NK-92 treated with Interleukin-12 subunit alpha and Interleukin-12 subunit beta, amount 100 ng/mL, for 24 hours (cell line): ENCODE results near the gene BSN.
A peak's percentile ranks its signal among the peaks of the same experiment; 100 is the strongest.
"Not testable (repeated sequence)": the region's sequence is repeated elsewhere in the genome, so short reads cannot be mapped to it uniquely, and the experiment has no call there.

Source experiments
- DNase-seq: peaks from one replicate; lab custom pipeline; 2025; lab: John Stamatoyannopoulos, UW

BSN gene

GRCh38 chr3:49535971-49536874 is 18.1 kb upstream of the BSN start:
- DNase-seq, result no peak

GRCh38 chr3:49536875-49537533 is 17.3 kb upstream of the BSN start:
- no peak for DNase-seq

DNA sequence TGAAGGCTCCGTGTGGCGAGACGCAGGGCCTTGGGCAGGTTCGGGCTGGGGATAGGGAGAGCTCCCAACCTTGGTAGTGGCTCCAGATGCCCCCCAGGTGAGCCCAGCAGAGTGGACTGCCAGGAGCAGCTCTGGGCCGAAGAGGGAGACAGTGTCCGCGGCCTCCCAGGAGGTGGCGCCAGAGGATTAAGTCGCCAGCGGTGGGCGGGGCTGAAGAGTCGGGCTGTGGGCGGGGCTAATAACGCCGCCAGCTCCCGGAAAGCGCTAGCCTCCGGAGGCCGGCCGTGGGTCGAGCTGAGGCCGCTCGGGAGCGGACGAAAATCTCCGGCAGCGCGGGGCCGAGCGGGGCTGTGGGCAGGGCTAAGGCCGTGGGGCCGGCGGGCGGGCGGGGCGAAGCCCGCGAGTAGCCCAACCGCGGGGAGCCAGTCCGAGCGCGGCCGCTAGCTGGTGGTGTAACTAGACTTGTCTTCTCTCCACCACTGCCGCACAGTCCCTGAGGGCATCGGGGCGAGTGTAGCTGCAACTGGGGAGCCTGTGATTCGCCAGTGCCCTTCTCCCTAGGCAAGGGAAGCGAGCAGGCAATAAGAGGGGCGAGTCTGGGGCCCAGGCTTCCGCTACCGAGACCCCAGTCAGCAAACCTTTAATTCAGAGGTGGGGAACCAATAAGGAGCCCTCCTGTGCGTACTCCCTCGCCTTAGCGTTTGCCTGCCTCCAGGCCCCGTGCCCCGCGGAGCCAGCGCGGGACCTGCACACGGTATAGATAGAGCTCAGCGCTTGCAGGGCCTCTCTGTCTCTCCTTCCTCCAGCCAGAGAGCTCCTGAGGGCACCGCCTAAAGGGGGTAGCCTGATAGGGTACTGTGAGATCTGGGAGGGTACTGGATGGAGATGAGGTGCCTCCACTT is 14.4 kb upstream of the BSN start:
- DNase-seq, result peak; percentile 74

DNA sequence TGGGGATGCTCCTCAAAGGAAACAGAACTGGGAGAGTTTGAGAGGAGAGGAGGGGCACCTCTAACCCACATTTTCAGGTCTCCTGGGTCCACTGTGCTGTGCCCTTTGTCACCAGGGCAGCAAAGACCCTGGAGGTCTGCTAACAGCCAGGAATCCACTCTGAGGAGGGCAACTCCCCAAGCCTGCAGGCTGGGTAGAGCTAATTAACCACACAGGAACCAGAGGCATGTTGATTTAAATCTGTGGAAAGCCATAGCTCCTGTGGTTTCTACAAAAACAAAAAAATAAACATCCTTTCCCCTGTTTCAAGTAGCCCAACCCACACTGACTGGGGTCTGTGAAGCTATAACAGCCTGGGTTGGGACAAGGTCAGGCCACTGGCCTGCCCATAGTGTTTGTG is 2.2 kb upstream of the BSN start:
- DNase-seq, result no peak

- no peak for DNase-seq
Observed at GRCh38 chr3:49553324-49553691, 969 bp upstream of the BSN start.

GRCh38 chr3:49554633-49555265 is 472 bp downstream of the BSN start:
- DNase-seq, result no peak

DNA sequence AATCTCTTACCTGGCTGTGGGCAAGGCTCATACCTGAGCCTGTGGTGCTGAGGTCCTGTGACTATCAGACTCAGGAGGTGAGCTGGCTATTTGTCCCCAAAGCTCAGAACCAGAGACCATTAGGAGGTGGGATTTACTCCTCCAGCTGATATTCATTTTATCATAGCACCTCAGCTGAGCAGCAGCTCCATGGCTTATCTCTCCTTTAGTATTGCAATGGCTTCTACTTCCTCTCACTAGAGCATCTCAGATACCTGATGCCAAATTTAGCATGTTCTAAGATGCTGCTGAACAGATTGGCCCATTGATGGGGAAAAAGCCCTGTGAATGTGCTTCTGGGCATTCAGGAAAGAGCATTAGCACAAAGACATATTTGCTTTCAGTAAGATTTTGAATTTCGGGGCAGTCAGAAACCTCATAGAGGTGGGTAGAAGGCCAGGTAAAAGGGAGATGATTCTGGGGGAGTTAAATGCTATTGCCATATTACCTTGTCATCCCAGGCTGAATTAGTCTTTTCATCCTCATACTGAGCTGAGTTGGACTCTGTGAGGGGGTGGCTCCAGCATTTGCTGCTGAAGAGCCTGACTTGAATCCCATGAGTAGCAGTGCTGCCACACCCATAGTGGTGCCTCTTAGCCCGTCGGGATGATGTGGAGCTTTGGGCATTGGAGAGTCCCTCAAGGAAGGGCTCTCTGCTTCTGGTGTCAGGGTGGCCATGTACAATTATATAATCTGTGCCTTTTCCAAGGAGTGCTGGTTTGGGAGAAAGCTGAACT is 2.4 kb downstream of the BSN start:
- DNase-seq, result no peak

GRCh38 chr3:49563040-49563578 is 8.8 kb downstream of the BSN start:
- DNase-seq, result no peak

DNA sequence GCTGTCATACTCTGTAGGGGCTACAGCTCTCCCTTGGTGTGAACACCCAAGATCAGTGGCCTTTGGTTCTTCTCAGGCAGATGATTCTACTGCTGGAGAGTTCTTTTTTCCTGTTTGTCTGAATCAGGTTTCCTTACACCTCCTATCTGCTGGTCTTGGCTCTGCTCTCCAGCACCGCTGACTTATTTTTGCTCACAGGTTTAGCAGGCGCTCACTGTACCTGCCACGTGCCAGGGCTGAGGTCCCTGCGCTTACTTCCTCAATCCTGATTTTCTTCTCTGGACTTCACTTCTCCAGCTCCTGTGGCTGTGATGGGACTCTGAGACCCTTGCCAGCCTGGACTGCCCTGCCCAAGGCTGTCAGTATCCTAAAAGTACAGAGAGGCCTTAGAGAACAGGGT is 9.5 kb downstream of the BSN start:
- no peak for DNase-seq

DNA sequence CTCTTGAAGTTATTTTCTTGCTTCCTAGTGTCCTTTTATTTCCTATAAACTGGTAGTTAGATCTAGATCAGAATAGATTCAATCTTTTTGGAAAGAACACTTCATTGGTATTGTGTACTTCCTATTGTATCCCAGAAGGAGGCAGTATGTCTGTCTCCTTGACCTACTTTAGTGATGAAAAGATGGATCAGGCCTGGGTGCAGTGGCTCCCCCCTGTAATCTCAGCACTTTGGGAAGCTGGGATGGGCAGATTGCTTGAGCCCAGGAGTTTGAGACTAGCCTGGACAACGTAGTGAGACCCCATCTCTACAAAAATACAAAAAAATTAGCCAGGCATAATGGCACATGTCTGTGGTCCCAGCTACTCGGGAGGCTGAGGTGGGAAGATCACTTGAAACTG is 12.0 kb downstream of the BSN start:
- no peak for DNase-seq

DNA sequence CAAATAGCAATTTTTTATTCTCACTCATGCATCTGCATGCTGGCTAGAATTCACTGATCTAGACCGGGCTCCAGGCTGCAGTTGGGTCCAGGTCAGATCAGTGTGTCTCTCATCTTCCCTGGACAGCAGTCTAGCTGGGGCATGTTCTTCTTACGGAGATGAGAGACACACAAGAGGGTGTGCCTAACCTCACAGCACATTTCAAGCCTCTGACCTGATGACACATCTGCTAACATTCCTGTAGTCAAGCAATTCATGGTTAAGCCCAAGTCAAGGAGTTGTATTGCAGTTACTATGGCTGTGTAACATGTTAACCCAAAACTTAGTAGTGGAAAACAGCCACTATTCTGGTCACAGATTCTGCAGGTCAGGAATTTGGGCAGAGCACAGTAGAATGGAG is 13.1 kb downstream of the BSN start:
- DNase-seq, result no peak

GRCh38 chr3:49568965-49569364 is 14.7 kb downstream of the BSN start:
- DNase-seq, result no peak

DNA sequence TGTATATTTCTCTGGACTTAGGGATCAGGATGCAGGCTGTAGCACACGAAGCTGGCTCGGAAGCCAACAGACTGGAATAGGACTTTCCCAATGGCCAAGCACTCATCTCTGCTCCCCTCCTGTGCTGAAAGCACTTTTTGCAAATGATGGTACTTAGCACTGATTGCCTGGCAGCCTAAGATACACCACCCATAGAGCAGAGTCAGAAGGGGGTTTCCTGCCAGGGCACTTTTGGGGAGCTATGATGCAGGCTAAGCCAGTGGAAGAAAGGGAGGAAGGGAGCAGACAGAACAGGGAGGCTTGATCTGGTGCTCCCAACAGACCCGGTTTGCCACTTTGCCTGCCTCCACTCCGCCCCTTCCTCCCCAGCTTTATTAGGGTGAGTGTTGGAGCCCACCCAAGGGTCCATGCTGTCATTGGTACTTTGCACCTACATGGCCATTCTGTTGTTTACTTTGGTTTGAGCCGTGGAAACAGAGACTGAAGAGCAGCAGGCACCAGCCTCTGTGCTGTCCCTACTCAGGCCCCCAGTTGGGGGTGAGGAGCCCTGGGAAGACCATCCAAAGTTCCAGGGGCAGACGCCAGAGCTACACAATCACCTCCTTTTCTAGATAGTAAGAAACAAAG is 15.9 kb downstream of the BSN start:
- DNase-seq, result no peak

DNA sequence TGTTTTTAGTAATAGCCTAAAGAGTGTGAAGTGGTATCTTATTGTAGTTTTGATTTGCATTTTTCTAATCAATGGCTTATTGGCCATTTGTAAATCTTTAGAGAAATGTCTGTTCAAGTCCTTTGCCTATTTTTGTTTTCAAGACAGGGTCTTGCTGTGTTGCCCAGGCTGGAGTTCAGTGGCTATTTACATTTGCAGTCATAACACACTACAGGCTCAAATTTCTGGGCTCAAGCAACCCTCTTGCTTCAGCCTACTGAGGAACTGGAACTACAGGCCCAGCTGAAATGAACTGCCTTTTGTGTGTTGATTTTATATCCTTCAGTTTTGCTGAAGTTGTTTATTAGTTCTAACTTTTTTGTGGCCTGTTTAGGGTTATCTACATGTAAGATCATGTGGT is 27.9 kb downstream of the BSN start:
- no peak for DNase-seq

DNA sequence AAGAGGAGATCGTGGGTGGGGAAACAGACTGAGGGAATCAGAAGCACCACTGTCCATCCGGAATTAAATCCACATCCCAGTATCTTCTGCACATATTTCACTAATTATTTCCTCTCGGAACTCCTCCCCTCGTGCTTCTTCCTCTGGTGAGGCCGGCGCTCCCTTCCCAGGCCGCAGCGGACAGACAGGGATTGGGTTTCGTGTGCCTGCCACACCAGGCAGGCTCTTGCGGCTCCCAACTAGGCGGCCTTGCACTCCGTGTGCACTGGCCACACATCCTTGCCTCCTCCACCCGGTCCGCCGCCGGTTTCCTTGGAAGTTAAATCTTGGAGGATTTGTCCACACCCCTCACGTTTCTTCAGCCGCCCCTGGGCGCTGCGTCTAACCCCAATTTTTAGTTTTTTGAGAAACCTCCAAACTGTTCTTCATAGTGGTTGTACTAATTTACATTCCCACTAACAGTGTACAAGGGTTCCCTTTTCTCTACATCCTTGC is 31.0 kb downstream of the BSN start:
- DNase-seq, result not testable (repeated sequence)

- DNase-seq, result no peak
Observed at GRCh38 chr3:49591615-49592014, 37.3 kb downstream of the BSN start.

GRCh38 chr3:49593041-49593440 is 38.8 kb downstream of the BSN start:
- no peak for DNase-seq

- no peak for DNase-seq
Observed at GRCh38 chr3:49600781-49601180, 46.5 kb downstream of the BSN start.

DNA sequence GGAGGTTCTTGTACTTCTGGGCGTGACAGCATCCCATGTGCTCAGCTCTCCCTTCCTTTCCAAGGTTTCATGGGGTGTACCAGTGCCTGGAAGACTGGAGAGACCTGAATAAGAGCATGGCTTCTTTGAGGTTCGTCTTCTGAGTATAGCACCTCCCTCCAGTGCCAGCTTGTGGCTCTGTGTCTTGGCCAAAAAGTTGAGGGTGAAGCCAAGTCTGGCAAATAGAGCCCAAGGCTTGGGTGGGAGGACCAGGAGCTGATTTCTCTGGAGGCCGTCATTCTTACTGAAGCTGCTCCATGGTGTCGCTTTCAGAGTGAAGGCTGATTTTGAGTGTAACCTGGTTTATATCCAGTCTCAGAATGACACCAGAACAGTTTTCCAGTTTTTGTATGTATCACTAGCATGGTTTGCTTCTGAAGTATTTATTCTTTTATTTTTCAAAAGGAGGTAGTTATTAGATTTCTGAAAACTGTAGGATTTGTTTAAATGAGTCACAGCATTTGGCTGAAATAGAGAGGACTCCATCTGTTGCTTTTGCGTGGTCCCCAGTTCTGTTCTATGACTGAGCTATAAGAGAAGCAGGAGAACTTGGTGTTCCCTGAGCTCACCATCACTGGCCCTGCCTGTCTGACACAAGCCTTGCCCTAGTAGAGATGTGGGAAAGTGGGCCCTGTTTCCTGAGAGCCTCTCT is 47.2 kb downstream of the BSN start:
- DNase-seq, result no peak

DNA sequence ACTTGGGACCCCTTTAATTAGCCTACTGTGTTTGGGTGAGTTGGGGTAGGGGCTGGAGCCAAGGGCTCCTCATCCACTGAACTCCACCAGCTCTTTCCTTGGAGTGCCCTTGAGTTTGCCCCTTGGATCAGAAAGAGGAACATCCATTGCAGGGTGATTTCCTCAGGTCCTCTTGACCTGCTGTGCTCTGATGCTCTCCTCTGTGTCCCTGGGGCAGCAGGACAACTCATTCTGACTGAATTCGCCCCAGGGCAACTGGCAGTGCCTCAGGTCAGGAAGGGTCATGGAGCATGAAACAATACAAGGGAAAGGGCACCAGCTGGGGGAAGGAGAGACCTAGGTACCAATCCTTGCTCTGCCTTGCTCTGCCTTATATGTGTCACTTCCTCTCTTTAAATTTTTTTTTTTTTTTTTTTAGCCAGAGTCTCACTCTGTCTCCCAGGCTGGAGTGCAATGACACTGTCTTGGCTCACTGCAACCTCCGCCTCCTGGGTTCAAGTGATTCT is 47.8 kb downstream of the BSN start:
- DNase-seq, result no peak
